ENCODE measurements around the gene GRK5. TPM values are rescaled to one million over a fixed set of nuclear protein-coding genes. Genes with fewer than 3 reads are reported as not detected.
"Not testable (repeated sequence)": the region's sequence is repeated elsewhere in the genome, so short reads cannot be mapped to it uniquely, and the experiment has no call there.

GRK5 gene
- total RNA-seq, 2 donors from 2014 or later, result 18.9 to 28.2 TPM

DNA sequence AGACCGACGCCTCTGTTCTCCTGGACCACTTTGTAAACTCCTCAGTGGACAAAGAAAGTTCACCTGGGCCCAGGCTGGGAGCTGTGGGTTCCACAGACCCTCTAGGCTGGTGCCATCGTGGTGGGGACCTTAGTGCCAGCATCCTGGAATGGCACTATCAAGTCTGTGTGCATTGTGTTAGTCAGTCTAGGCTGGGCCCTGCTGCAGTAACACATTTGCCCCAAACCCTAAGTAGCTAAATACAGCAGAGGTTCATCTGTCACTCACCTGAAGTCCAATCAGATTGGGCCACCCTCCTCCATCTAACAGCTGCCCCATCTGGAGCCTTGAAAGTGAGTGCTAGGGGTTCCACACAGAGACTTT, 224.4 kb downstream of the GRK5 start:
- peaks cover 12% of the 10 kb centered on the region for H3K36me3 Mint-ChIP-seq (ENCODE audit: low read depth)
- H3K9me3 Mint-ChIP-seq, result peaks cover 8% of the 10 kb centered on the region
- no peak overlapping the region for H3K4me3 Mint-ChIP-seq

DNA sequence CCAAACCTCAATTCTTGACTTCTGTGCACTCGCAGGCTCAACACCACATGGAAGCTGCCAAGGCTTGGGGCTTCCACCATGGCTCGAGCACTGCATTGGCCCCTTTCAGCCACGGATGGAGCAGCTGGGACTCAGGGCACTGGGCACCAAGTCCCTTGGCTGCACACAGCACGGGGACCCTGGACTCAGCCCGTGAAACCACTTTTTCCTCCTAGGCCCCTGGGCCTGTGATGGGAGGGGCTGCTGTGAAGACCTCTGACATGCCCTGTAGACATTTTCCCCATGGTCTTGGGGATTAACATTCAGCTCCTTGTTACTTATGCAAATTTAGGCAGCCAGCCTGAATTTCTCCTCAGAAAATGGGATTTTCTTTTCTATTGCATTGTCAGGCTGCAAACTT, 227.6 kb downstream of the GRK5 start:
- H3K27ac Mint-ChIP-seq, result peak overlapping the region; percentile 25
- H3K4me3 Mint-ChIP-seq; H3K9me3 Mint-ChIP-seq; H3K4me1 Mint-ChIP-seq; H3K27me3 Mint-ChIP-seq; ATAC-seq (replicated peaks): not testable (repeated sequence)
- H3K36me3 Mint-ChIP-seq (ENCODE audit: low read depth), result peaks cover 17% of the 10 kb centered on the region

More for the DNA sequence above, 224.4 kb downstream of the GRK5 start:
- peaks cover 5% of the 10 kb centered on the region for H3K4me1 Mint-ChIP-seq
- no peak for ATAC-seq (replicated peaks)
- H3K27ac Mint-ChIP-seq, result no peak overlapping the region
- no peaks in the 10 kb centered on the region for H3K27me3 Mint-ChIP-seq

DNA sequence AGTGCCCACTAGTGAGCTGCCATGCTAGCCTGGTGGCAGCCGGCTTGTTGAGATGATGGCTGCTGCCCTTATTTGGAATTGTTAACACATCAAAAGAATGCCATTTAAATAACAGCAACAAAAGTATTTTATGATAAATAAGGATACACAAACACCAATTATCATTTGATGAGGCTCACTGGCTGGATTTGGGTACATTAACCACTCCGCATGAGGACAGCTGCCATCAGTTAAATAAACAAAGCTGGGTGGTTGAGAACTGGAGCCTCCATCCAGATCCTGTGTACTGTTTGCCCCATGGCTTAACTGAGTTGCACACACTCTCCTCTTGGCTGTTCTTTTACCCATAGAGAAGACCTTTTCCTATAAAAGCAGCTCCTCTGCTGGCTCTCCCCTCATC, 231.3 kb downstream of the GRK5 start:
- Mint-ChIP-seq H3K4me3 (no peak overlapping the region), H3K4me1 (peaks cover 5% of the 10 kb centered on the region)
- ATAC-seq (replicated peaks), result no peak

DNA sequence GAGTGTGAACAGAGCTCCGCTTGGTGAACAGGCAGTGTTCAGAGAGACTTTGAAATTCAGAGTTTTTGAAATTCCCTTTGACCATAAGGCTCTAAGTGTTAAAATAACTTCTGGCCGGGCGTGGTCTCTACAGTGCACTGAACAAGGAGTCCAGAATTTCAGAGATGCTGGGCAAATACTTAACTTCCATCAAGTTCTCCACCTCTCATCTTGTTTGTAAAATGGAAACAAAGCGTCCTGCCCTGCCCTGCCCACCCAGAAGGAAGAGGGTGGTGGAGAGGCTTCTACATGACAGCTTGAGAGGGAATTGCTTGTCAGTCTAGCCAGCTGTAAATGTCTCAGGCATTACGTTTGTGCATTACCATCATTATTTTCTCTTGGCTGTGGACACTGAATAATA, 232.6 kb downstream of the GRK5 start:
- H3K9me3 Mint-ChIP-seq, result peaks cover 8% of the 10 kb centered on the region
- H3K4me1 Mint-ChIP-seq, result peaks cover 5% of the 10 kb centered on the region
- H3K27ac Mint-ChIP-seq, result no peak overlapping the region
- H3K27me3 Mint-ChIP-seq, result no peaks in the 10 kb centered on the region
- peaks cover 11% of the 10 kb centered on the region for H3K36me3 Mint-ChIP-seq (ENCODE audit: low read depth)
- H3K4me3 Mint-ChIP-seq, result no peak overlapping the region
- ATAC-seq (replicated peaks), result no peak

More for the DNA sequence above, 231.3 kb downstream of the GRK5 start:
- peaks cover 8% of the 10 kb centered on the region for H3K9me3 Mint-ChIP-seq
- no peak overlapping the region for H3K27ac Mint-ChIP-seq
- H3K27me3 Mint-ChIP-seq, result no peaks in the 10 kb centered on the region
- H3K36me3 Mint-ChIP-seq (ENCODE audit: low read depth), result peaks cover 17% of the 10 kb centered on the region

DNA sequence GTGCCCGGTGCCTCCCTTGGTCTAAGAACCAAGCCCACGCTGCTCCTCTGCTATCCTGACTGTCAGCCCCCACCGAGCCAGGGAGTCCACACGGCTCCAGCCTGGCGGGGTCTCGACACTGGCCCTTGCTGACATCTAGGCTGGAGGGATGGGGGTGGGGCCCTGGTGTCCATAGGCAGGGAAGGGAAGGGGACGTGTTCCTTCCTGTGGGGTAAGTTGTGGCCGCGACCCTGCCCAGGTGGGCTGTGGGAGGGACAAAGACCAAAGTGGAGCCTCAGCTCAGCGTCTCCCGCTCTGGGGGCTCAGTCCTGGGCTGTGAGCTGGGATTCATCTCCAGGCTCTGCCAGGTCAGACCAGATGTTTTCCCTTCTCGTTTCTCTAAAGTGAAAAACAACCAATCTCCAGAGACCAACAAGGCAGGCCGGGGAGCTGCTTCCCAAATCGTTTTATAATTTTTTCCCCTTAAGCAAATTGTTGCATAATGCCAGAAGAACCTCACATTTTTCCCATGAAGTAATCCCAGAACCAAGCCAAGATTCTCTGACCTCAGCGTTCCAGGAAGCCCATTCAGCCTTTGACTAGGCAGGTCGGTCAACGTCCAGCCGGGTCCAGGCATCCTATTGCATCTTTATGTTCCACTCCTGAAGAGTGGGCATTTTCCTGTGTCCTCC, 233.9 kb downstream of the GRK5 start:
- H3K4me3 Mint-ChIP-seq, result no peak overlapping the region
- ATAC-seq (replicated peaks), result no peak
- no peaks in the 10 kb centered on the region for H3K27me3 Mint-ChIP-seq
- no peak overlapping the region for H3K27ac Mint-ChIP-seq
- no peaks in the 10 kb centered on the region for H3K4me1 Mint-ChIP-seq
- peaks cover 5% of the 10 kb centered on the region for H3K36me3 Mint-ChIP-seq (ENCODE audit: low read depth)
- H3K9me3 Mint-ChIP-seq, result no peaks in the 10 kb centered on the region

DNA sequence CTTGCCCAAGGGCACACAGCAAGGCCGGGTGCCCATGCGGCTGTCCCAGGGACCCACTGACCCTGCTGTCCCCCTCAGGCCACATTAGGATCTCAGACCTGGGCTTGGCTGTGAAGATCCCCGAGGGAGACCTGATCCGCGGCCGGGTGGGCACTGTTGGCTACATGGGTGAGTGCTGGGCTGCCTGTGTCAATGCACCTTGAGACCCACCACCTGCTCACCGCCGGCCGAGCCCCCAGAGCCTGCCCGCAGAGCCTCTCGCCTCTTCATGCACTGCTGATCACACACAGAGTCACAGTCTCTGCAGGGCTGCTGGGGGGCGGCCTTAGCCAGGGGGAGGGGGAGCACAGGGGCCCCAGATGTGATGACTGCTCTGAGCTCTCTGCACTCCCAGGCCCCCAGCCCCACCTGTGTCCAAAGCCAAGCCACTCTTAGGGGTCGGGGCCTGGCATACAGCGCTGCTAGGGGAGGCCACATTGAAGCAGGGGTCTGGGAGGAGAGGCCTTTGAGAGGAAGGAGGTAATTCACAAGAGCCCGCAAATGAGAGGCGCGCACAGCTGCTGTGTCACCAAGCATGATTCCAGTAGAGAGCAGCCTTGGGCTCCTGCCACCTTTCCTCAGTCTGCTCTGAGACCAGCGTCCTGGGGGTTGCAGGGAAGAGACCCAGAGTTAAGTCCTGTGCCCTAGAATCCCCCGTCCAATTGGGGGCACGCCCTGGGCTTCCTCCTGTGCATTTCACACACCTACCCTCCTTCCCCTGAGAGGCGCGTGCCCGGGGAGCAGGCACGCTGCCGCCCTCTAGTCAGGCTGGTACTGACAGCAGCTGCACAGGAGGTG, 234.8 kb downstream of the GRK5 start:
- Mint-ChIP-seq H3K27me3 (no peaks in the 10 kb centered on the region), H3K27ac (no peak overlapping the region), H3K4me3 (no peak overlapping the region), H3K36me3 (ENCODE audit: low read depth) (peaks cover 5% of the 10 kb centered on the region), H3K4me1 (no peaks in the 10 kb centered on the region), H3K9me3 (no peaks in the 10 kb centered on the region)
- no peak for ATAC-seq (replicated peaks)

DNA sequence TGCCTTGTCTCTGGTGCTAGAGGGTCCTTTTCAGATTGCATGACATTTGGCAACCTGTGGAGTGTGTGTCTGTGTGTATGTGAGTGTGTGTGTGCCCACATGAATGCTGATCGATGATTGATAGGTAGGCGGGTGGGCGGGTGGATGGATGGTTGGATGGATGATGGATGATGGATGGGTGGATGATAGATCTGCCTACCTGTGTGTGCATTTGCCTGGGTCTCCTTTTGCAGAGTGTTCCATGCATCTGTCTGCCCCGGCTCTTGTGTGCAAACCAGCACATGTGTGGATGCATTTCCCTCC, 235.3 kb downstream of the GRK5 start:
- Mint-ChIP-seq H3K36me3 (ENCODE audit: low read depth) (peaks cover 5% of the 10 kb centered on the region), H3K4me1 (no peaks in the 10 kb centered on the region), H3K9me3 (no peaks in the 10 kb centered on the region), H3K27me3 (no peaks in the 10 kb centered on the region), H3K27ac (no peak overlapping the region), H3K4me3 (no peak overlapping the region)
- ATAC-seq (replicated peaks), result no peak

DNA sequence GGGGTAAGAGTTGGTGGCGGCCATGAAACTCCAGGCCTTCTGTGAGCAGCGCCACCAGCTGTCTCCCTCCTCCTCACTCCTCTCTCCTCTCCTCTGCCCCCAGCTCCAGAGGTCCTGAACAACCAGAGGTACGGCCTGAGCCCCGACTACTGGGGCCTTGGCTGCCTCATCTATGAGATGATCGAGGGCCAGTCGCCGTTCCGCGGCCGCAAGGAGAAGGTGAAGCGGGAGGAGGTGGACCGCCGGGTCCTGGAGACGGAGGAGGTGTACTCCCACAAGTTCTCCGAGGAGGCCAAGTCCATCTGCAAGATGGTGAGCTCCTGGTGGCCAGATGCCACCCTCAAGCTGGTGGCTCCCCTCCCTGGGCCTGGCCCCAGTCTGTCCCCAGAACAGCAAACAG, 236.1 kb downstream of the GRK5 start:
- H3K27ac Mint-ChIP-seq, result no peak overlapping the region
- H3K4me1 Mint-ChIP-seq, result no peaks in the 10 kb centered on the region
- no peak overlapping the region for H3K4me3 Mint-ChIP-seq
- H3K36me3 Mint-ChIP-seq (ENCODE audit: low read depth), result peaks cover 5% of the 10 kb centered on the region
- no peaks in the 10 kb centered on the region for H3K27me3 Mint-ChIP-seq
- no peaks in the 10 kb centered on the region for H3K9me3 Mint-ChIP-seq
- ATAC-seq (replicated peaks), result no peak

DNA sequence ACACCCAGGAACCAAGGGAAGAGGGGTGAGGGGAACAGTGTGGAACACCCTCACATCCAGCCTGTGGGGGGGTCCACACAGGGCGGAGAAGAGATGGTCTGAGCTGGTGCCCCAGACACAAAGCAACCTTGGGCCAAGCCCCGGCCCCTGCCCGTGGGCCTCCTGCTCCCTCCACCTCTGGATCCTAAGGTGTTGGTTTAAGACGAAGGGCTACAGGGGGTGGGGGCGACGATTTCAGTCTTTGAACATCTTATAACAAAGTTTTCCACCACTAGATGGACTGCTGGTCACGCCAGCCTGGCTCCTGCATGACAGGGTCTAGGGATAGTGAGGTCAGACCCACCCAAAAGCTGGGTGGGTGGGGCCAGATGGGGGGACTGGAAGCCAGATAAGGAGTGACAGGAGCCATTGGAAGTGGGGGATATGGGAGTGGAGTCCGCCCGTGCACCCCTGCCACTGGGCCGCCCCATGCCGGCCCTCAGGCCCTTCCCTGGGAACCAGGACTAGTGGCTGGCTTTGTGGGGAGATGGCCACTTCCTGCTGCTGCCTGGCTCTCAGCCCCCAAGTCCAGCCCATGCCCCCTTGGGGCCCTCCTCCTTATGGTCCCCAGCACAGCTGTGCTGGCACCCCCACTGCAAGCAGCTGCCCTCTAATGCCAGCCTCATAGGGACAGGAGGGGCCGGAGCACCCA, 236.7 kb downstream of the GRK5 start:
- H3K36me3 Mint-ChIP-seq (ENCODE audit: low read depth), result peaks cover 3% of the 10 kb centered on the region
- no peaks in the 10 kb centered on the region for H3K27me3 Mint-ChIP-seq
- no peak for ATAC-seq (replicated peaks)
- H3K4me3 Mint-ChIP-seq, result no peak overlapping the region
- H3K4me1 Mint-ChIP-seq, result no peaks in the 10 kb centered on the region
- H3K9me3 Mint-ChIP-seq, result no peaks in the 10 kb centered on the region
- H3K27ac Mint-ChIP-seq, result no peak overlapping the region

DNA sequence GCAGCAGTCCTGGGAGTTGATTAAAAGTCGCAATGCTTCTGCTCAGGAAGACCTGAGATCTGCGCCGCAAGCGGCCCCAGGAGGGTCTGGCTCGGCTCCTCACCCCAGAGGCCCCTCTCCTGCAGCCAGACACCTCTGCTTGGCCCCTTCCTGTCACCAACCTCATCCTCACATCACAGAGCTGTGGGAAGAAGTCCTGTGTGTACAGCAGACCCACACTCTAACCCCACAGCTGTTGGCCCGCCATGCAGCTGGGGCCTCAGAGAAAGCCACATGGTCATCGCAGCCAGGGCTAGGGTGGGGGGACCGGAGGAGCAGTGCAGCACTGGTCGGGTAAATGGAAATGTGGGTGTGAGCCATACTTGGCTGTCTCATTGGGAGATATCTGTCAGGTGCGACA, 237.5 kb downstream of the GRK5 start:
- Mint-ChIP-seq H3K27ac (no peak overlapping the region), H3K4me1 (no peaks in the 10 kb centered on the region), H3K4me3 (no peak overlapping the region), H3K9me3 (no peaks in the 10 kb centered on the region), H3K36me3 (ENCODE audit: low read depth) (no peaks in the 10 kb centered on the region), H3K27me3 (no peaks in the 10 kb centered on the region)
- ATAC-seq (replicated peaks), result peak; percentile 11

DNA sequence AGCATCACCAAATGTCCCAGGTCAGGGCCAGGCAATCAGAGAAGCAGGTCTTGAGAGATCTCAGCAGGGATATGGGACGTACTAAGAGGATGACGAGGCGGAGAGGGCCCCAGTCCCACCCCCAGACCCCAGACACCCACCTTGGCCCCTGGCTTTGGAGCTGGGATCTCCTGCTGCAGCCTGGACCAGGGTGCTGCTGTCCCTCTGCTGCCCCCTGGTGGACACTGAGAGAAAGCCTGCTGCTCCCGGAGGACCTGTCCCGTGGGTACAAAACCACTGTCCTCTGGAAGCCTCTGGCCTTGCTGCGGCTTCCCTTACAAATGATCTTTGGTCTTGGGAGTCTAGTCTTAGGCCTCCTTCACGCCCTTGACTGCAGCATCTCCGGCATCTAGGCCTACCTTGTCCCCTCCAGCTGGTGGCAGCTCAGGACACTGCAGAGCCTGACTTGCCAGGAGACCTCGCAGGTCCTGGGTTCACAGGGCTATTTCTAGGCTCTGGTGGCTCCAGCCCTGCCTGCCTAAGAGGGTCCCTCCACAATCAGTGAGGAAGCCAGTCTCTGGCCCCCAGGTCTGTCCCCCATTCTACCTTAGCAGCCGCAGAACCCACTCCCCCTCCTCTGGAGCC, 238.1 kb downstream of the GRK5 start:
- Mint-ChIP-seq H3K27ac (no peak overlapping the region), H3K9me3 (no peaks in the 10 kb centered on the region), H3K4me3 (no peak overlapping the region), H3K27me3 (no peaks in the 10 kb centered on the region), H3K36me3 (ENCODE audit: low read depth) (no peaks in the 10 kb centered on the region), H3K4me1 (no peaks in the 10 kb centered on the region)
- peak; percentile 83 for ATAC-seq (replicated peaks)

DNA sequence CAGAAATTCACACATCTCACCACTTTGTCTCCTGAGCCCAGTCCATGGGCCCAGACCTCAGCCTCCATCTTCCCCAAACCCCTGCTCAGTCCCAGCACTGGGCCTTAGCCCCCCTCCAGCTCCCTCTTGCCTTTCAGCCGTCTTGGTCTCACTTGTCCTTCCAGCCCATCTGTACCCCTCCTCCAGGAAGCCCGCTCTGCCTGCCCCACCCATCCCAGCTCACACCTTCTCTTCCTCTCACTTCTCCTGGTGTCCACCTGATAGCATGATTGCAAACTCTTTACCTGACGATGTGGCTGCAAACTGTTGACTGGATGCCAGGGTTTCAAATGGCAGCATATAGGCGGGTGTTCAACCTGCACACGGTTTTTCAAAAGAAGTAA, 238.6 kb downstream of the GRK5 start:
- no peaks in the 10 kb centered on the region for H3K27me3 Mint-ChIP-seq
- no peaks in the 10 kb centered on the region for H3K9me3 Mint-ChIP-seq
- H3K4me3 Mint-ChIP-seq, result no peak overlapping the region
- no peaks in the 10 kb centered on the region for H3K36me3 Mint-ChIP-seq (ENCODE audit: low read depth)
- no peaks in the 10 kb centered on the region for H3K4me1 Mint-ChIP-seq
- H3K27ac Mint-ChIP-seq, result no peak overlapping the region
- ATAC-seq (replicated peaks), result no peak

DNA sequence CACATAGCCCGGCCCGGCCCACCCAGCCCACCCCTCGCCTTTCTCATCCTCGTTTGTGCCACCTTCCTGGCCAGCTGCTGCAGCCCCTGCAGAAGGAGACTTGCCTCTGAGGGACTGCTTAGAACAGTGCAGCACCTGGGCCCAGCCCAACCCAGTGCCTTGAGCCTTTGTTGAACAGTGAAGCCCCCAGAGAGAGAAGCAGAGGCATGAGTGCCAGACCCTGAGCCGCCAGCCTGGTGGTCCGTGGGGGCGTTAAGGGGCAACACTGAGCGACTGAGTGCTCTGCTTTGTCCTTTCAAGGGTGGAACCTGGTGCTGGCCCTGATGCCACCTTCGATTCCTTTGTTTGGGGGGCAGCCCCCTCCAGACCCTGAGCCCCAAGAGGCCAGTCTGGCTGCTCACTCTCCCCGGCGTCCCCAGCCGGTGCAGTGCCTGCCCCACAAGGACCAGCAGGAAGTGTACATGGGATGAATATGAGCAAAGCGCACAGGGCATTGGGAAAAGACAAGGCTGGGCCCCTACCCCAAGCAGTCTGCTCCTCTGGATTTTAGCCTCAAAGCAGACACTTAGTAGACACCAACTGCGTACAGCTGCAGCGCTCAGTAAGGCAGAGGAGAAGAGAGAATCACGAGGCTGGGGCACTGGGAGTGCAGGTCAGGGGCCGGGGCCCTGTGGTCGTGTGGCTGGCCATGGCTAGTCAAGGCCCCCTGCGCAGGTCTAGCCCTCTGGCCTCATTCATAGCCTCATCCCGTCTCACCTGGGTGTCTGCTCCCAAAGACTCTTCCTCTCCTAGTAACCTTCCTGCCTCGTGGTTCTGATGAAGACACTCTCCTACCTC, 239.3 kb downstream of the GRK5 start:
- H3K36me3 Mint-ChIP-seq (ENCODE audit: low read depth), result no peaks in the 10 kb centered on the region
- H3K27ac Mint-ChIP-seq, result no peak overlapping the region
- H3K9me3 Mint-ChIP-seq, result no peaks in the 10 kb centered on the region
- no peaks in the 10 kb centered on the region for H3K27me3 Mint-ChIP-seq
- no peak for ATAC-seq (replicated peaks)
- H3K4me3 Mint-ChIP-seq, result no peak overlapping the region
- H3K4me1 Mint-ChIP-seq, result no peaks in the 10 kb centered on the region

DNA sequence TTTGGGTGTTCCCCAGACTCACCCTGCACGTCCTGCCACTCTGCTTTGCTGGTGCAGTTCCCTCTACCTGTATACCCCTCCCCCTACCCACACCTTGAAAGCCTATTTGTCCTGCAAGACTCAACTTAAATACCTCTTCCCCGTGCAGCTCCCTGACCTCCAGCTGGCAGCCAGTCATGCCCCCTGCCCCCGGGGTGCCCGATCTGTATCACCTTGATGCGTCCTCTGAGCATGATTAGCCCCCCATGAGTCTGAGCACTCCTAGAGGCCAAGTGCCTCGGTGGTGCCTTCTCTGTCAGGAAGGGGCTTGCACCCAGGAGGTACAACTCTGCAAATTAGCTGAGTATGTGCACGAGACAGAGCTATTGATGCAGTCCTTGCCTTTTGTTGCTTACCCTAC, 240.1 kb downstream of the GRK5 start:
- Mint-ChIP-seq H3K27ac (no peak overlapping the region), H3K27me3 (no peaks in the 10 kb centered on the region), H3K4me3 (no peak overlapping the region), H3K36me3 (ENCODE audit: low read depth) (no peaks in the 10 kb centered on the region), H3K9me3 (no peaks in the 10 kb centered on the region), H3K4me1 (no peaks in the 10 kb centered on the region)
- no peak for ATAC-seq (replicated peaks)

All from activated T-helper 17 cell treated with anti-CD3 and anti-CD28 coated beads, Interleukin-2, amount 50 U/mL, for 72 hours (primary cell).